ENCODE measurements around the gene TMEM87A. TPM values are rescaled to one million over a fixed set of nuclear protein-coding genes. Genes with fewer than 3 reads are reported as not detected.

TMEM87A gene
- total and polyA plus RNA-seq, 8 donors: 63.6 to 118 (median 77.3) TPM

GRCh38 chr15:42273900-42274701, 868 bp upstream of the TMEM87A start:
- peaks cover 17 to 62% of the 10 kb centered on the region in 2 donors for H3K4me1 ChIP-seq

GRCh38 chr15:42270996-42271395, 2.2 kb downstream of the TMEM87A start:
- H3K4me3 ChIP-seq: peak overlapping the region; percentile 58 to 72
- ATAC-seq: no peak
- intact Hi-C loops (cut with DNase I): no loop called here

More at GRCh38 chr15:42273900-42274701, 868 bp upstream of the TMEM87A start:
- TF ChIP-seq CTCF (IDR thresholded peaks at IDR 0.05): no peak
- no peaks in the 10 kb centered on the region for H3K9me3 ChIP-seq
- intact Hi-C loops (cut with DNase I): no loop called here
- ATAC-seq: peak; percentile 38
- peaks cover 0 to 10% of the 10 kb centered on the region in 2 donors for H3K36me3 ChIP-seq
- peak overlapping the region; percentile 99 for H3K27ac ChIP-seq
- H3K27me3 ChIP-seq: no peaks in the 10 kb centered on the region
- peak overlapping the region; percentile 58 to 72 for H3K4me3 ChIP-seq
- peak; percentile 57 to 84 (median 68) for DNase-seq

GRCh38 chr15:42270551-42270950, 2.7 kb downstream of the TMEM87A start:
- no peak for ATAC-seq
- intact Hi-C loops (cut with DNase I): no loop called here
- no peaks in the 10 kb centered on the region for H3K9me3 ChIP-seq
- peak overlapping the region; percentile 60 to 65 for H3K27ac ChIP-seq
- no peak for TF ChIP-seq CTCF (IDR thresholded peaks at IDR 0.05)
- no peaks in the 10 kb centered on the region for H3K27me3 ChIP-seq
- H3K4me3 ChIP-seq: peak overlapping the region in 1 of 2 donors; percentile 72
- peaks cover 0 to 31% of the 10 kb centered on the region in 2 donors for H3K36me3 ChIP-seq
- peaks cover 17 to 58% of the 10 kb centered on the region in 2 donors for H3K4me1 ChIP-seq
- DNase-seq: no peak

More at GRCh38 chr15:42270996-42271395, 2.2 kb downstream of the TMEM87A start:
- H3K4me1 ChIP-seq: peaks cover 17 to 62% of the 10 kb centered on the region in 2 donors
- no peak for TF ChIP-seq CTCF (IDR thresholded peaks at IDR 0.05)
- H3K36me3 ChIP-seq: peaks cover 0 to 27% of the 10 kb centered on the region in 2 donors
- no peaks in the 10 kb centered on the region for H3K27me3 ChIP-seq
- H3K9me3 ChIP-seq: no peaks in the 10 kb centered on the region
- H3K27ac ChIP-seq: peak overlapping the region; percentile 60 to 65
- no peak for DNase-seq

GRCh38 chr15:42267286-42267685, 5.9 kb downstream of the TMEM87A start:
- intact Hi-C loops (cut with DNase I): no loop called here
- H3K4me1 ChIP-seq: peaks cover 15 to 43% of the 10 kb centered on the region in 2 donors
- DNase-seq: no peak
- no peak overlapping the region for H3K4me3 ChIP-seq
- no peaks in the 10 kb centered on the region for H3K27me3 ChIP-seq
- TF ChIP-seq CTCF (IDR thresholded peaks at IDR 0.05): no peak
- H3K36me3 ChIP-seq: peaks cover 0 to 64% of the 10 kb centered on the region in 2 donors
- no peak for ATAC-seq
- H3K9me3 ChIP-seq: no peaks in the 10 kb centered on the region
- no peak overlapping the region for H3K27ac ChIP-seq

- ATAC-seq (no peak), DNase-seq (no peak)
- H3K4me3 ChIP-seq: no peak overlapping the region
- intact Hi-C loops (cut with DNase I): no loop called here
- no peaks in the 10 kb centered on the region for H3K27me3 ChIP-seq
- H3K27ac ChIP-seq: no peak overlapping the region
- no peak for TF ChIP-seq CTCF (IDR thresholded peaks at IDR 0.05)
- peaks cover 0 to 89% of the 10 kb centered on the region in 2 donors for H3K36me3 ChIP-seq
- H3K9me3 ChIP-seq: no peaks in the 10 kb centered on the region
- peaks cover 0 to 19% of the 10 kb centered on the region in 2 donors for H3K4me1 ChIP-seq
Measured at GRCh38 chr15:42264795-42265194, 8.4 kb downstream of the TMEM87A start.
